IMR-90 (cell line): ENCODE measurements around the gene R3HDM4. TPM values are rescaled to one million over a fixed set of nuclear protein-coding genes. Genes with fewer than 3 reads are reported as not detected.

Experiments
- ATAC-seq: fragments of 200-7000 bp; cut with Tn5 transposase; 2 replicates; pipeline ENCODE4 v1.9.1; 2020; ENCODE audit warnings: low read depth, mild to moderate bottlenecking, moderate library complexity
- BruUV-seq: library from RNA; stranded (reverse); fragments of 400-500 nt; replicated peaks from 2 replicates; lab custom pipeline; 2021; lab: Mats Ljungman, UMichigan
- CTCF ChIA-PET: fragments of 300-600 bp; formaldehyde crosslinking; extraction: SDS; loops from one replicate; lab custom pipeline; 2021; ENCODE audit warnings: antibody characterized with exemption; lab: Yijun Ruan, JAX
- POLR2A ChIA-PET: fragments of 300-600 bp; sonication (Branson Sonifier 250); formaldehyde crosslinking; loops from one replicate; lab custom pipeline; 2022; ENCODE audit warnings: antibody characterized with exemption; ENCODE audit not compliant: unreplicated experiment; lab: Charles Lee
- DNase-seq: peaks from one replicate; pipeline ENCODE4 v3.0.0; 2013
- H2AFZ ChIP-seq: replicated peaks from 2 replicates; pipeline ENCODE3; 2013; ENCODE audit warnings: low read length, mild to moderate bottlenecking; ENCODE audit not compliant: poor library complexity
- H2AK5ac ChIP-seq: 2 replicates; pipeline ENCODE4 v1.6.1; 2013; ENCODE audit warnings: low read depth, low read length, inconsistent platforms
- H2AK9ac ChIP-seq: replicated peaks from 2 replicates; pipeline ENCODE3; 2013; ENCODE audit warnings: mild to moderate bottlenecking, low read depth, low read length, moderate library complexity; ENCODE audit not compliant: poor library complexity
- H2BK120ac ChIP-seq: 2 replicates; pipeline ENCODE4 v1.6.1; 2013; ENCODE audit warnings: low read depth, low read length, inconsistent platforms
- H2BK15ac ChIP-seq: 3 replicates; pipeline ENCODE4 v1.6.1; 2013; ENCODE audit warnings: low read depth, low read length, inconsistent platforms
- H2BK20ac ChIP-seq: 2 replicates; pipeline ENCODE4 v1.6.1; 2013; ENCODE audit warnings: low read depth, mild to moderate bottlenecking, inconsistent platforms, low read length, moderate library complexity
- H2BK5ac ChIP-seq: 2 replicates; pipeline ENCODE4 v1.6.1; 2013; ENCODE audit warnings: mild to moderate bottlenecking, low read depth, low read length, inconsistent platforms; ENCODE audit not compliant: poor library complexity, severe bottlenecking
- H3K14ac ChIP-seq: replicated peaks from 2 replicates; pipeline ENCODE4 v1.6.1; 2013; ENCODE audit warnings: low read depth, low read length, inconsistent platforms
- H3K18ac ChIP-seq: 2 replicates; pipeline ENCODE4 v1.6.1; 2013; ENCODE audit warnings: low read depth, low read length, control low read depth
- H3K23ac ChIP-seq: 2 replicates; pipeline ENCODE4 v1.6.1; 2013; ENCODE audit warnings: low read depth, low read length, inconsistent platforms
- H3K27ac ChIP-seq: 2 replicates; pipeline ENCODE4 v1.5.1; 2013; ENCODE audit warnings: mild to moderate bottlenecking, control low read depth, low read length; ENCODE audit not compliant: insufficient read depth
- H3K27me3 ChIP-seq: 2 replicates; pipeline ENCODE4 v1.6.1; 2013; ENCODE audit warnings: low read length; ENCODE audit not compliant: control insufficient read depth, insufficient read depth
- H3K36me3 ChIP-seq: 2 replicates; pipeline ENCODE4 v1.6.1; 2013; ENCODE audit warnings: low read length, mixed read lengths; ENCODE audit not compliant: control insufficient read depth, insufficient read depth
- H3K4ac ChIP-seq: 2 replicates; pipeline ENCODE4 v1.6.1; 2013; ENCODE audit warnings: low read depth, low read length, inconsistent platforms
- H3K4me1 ChIP-seq: 2 replicates; pipeline ENCODE4 v1.6.1; 2013; ENCODE audit warnings: low read length, mixed read lengths; ENCODE audit not compliant: control insufficient read depth, insufficient read depth
- H3K4me2 ChIP-seq: 2 replicates; pipeline ENCODE4 v1.6.1; 2013; ENCODE audit warnings: low read depth, mild to moderate bottlenecking, control low read depth, low read length, moderate library complexity
- H3K4me3 ChIP-seq: 2 replicates; pipeline ENCODE4 v1.5.1; 2013; ENCODE audit warnings: low read depth, mild to moderate bottlenecking, control low read depth, low read length, moderate library complexity; ENCODE audit not compliant: insufficient read depth
- H3K56ac ChIP-seq: 2 replicates; pipeline ENCODE4 v1.6.1; 2013; ENCODE audit warnings: low read length, inconsistent platforms; ENCODE audit not compliant: insufficient read depth; ENCODE audit errors: extremely low read depth
- H3K79me1 ChIP-seq, 2 experiments: 2 replicates each; pipeline ENCODE4 v1.6.1; 2013; ENCODE audit warnings: low read length in 2 of 2, inconsistent platforms in 1 of 2, low read depth in 1 of 2
- H3K9ac ChIP-seq: 2 replicates; pipeline ENCODE4 v1.6.1; 2013; ENCODE audit warnings: low read depth, low read length, control low read depth
- H3K9me1 ChIP-seq: 2 replicates; pipeline ENCODE4 v1.6.1; 2013; ENCODE audit warnings: low read length, inconsistent platforms; ENCODE audit not compliant: insufficient read depth
- H3K9me3 ChIP-seq: 2 replicates; pipeline ENCODE4 v1.6.1; 2013; ENCODE audit warnings: low read length; ENCODE audit not compliant: control insufficient read depth, insufficient read depth
- H4K20me1 ChIP-seq: 2 replicates; pipeline ENCODE4 v1.6.1; 2013; ENCODE audit warnings: low read length, inconsistent platforms; ENCODE audit not compliant: insufficient read depth
- H4K5ac ChIP-seq: 2 replicates; pipeline ENCODE4 v1.6.1; 2013; ENCODE audit warnings: mild to moderate bottlenecking, low read depth, low read length, control low read depth
- H4K8ac ChIP-seq, 2 experiments: 2 replicates each; pipeline ENCODE4 v1.6.1; 2013; ENCODE audit warnings: low read depth in 2 of 2, low read length in 2 of 2, control low read depth in 1 of 2, inconsistent platforms in 1 of 2
- H4K91ac ChIP-seq: 2 replicates; pipeline ENCODE4 v1.6.1; 2013; ENCODE audit warnings: low read depth, low read length, inconsistent platforms; ENCODE audit not compliant: insufficient read depth
- BHLHE40 ChIP-seq: fragments of 150-350 bp; IDR thresholded peaks from 2 replicates; pipeline ENCODE4 v1.6.1; 2016; ENCODE audit warnings: mild to moderate bottlenecking, low read depth, low read length
- CEBPB ChIP-seq: IDR thresholded peaks from 2 replicates; pipeline ENCODE4 v1.6.1; 2012; ENCODE audit warnings: low read depth, low read length, improper control_type of control experiment
- CHD1 ChIP-seq: IDR thresholded peaks from 2 replicates; pipeline ENCODE4 v1.6.1; 2012; ENCODE audit warnings: low read depth, low read length, improper control_type of control experiment
- FOS ChIP-seq: fragments of 150-350 bp; IDR thresholded peaks from 2 replicates; pipeline ENCODE4 v1.6.1; 2016; ENCODE audit warnings: low read depth, low read length
- MAZ ChIP-seq: IDR thresholded peaks from 2 replicates; pipeline ENCODE4 v1.6.1; 2012; ENCODE audit warnings: low read depth, mild to moderate bottlenecking, low read length, improper control_type of control experiment, moderate library complexity, borderline replicate concordance
- MXI1 ChIP-seq: IDR thresholded peaks from 2 replicates; pipeline ENCODE4 v1.6.1; 2012; ENCODE audit warnings: low read depth, mild to moderate bottlenecking, low read length, moderate library complexity, borderline replicate concordance
- NFE2L2 ChIP-seq: fragments of 150-350 bp; IDR thresholded peaks from 2 replicates; pipeline ENCODE4 v1.6.1; 2016; ENCODE audit warnings: low read depth, mild to moderate bottlenecking, low read length
- POLR2A ChIP-seq: IDR thresholded peaks from 2 replicates; pipeline ENCODE4 v1.6.1; 2012; ENCODE audit warnings: mild to moderate bottlenecking, low read depth, low read length
- RAD21 ChIP-seq: IDR thresholded peaks from 2 replicates; pipeline ENCODE4 v1.6.1; 2012; ENCODE audit warnings: low read length, improper control_type of control experiment
- RCOR1 ChIP-seq: IDR thresholded peaks from 2 replicates; pipeline ENCODE4 v1.6.1; 2012; ENCODE audit warnings: mild to moderate bottlenecking, low read length, improper control_type of control experiment; ENCODE audit not compliant: insufficient replicate concordance
- RFX5 ChIP-seq: IDR thresholded peaks from 2 replicates; pipeline ENCODE4 v1.8.0; 2012; ENCODE audit warnings: low read depth, mild to moderate bottlenecking, low read length, moderate library complexity
- SMC3 ChIP-seq: fragments of 150-350 bp; IDR thresholded peaks from 2 replicates; pipeline ENCODE4 v1.6.1; 2016; ENCODE audit warnings: low read depth, mild to moderate bottlenecking, antibody characterized with exemption, low read length, moderate library complexity
- USF2 ChIP-seq: fragments of 150-350 bp; IDR thresholded peaks from 2 replicates; pipeline ENCODE4 v1.6.1; 2017; ENCODE audit warnings: mild to moderate bottlenecking, antibody characterized with exemption, low read length, low read depth
- WGBS, 2 experiments: methylation state at CpG; one replicate each; pipeline versions ENCODE4 v1.1.5 to v1.1.7; 2013; ENCODE audit warnings: missing lambda C conversion rate in 2 of 2; ENCODE audit not compliant: insufficient read length in 1 of 2; ENCODE audit errors: extremely low coverage in 2 of 2; 5-methylcytosine and 5-hydroxymethylcytosine counted together
- dilution Hi-C: fragments of 300-500 bp; cut with HindIII; formaldehyde crosslinking; loops from one replicate; pipeline ENCODE4 v1.14.3; 2018; ENCODE audit warnings: low sequenced_read_pairs; ENCODE audit not compliant: unreplicated experiment
- in situ Hi-C: fragments of 300-500 bp; cut with MboI; formaldehyde crosslinking; loops from 3 replicates; pipeline ENCODE4 v1.14.3; 2019; ENCODE audit warnings: low sequenced_read_pairs, inconsistent platforms, mixed read lengths
- intact Hi-C: fragments of 100-400 bp; cut with micrococcal nuclease; formaldehyde crosslinking; loops from 2 replicates; pipeline ENCODE4 v1.10.0; 2022
- polyA plus RNA-seq, 3 experiments: library from polyadenylated mRNA; depleted of rRNA; stranded (reverse); fragments of >200 nt; gene quantifications; 2 replicates each; pipeline ENCODE4 v1.2.3, GENCODE V29; 2012; ENCODE audit warnings: low replicate concordance in 1 of 3
- total RNA-seq: library from RNA; depleted of rRNA; stranded (reverse); fragments of >200 nt; gene quantifications from 2 replicates; pipeline ENCODE4 v1.2.3, GENCODE V29; 2012
- TF ChIP-seq, protein P1 (sequence below): fragments of 150-350 bp; IDR thresholded peaks from 2 replicates; pipeline ENCODE4 v1.6.1; 2016; ENCODE audit warnings: low read depth, mild to moderate bottlenecking, low read length, moderate library complexity, borderline replicate concordance
- TF ChIP-seq, protein P2 (sequence below): conservative IDR thresholded peaks from 2 replicates; pipeline ENCODE4 v1.5.1; 2012; ENCODE audit warnings: mild to moderate bottlenecking, low read depth, low read length, improper control_type of control experiment

The R3HDM4 gene
- total and polyA plus RNA-seq, 2 of the 4 experiments (the other 2 are of a cell fraction) = 9.0 to 51.5 TPM

- no peak overlapping the region for H3K4ac ChIP-seq
- no peak overlapping the region for H2BK120ac ChIP-seq
- H2BK5ac ChIP-seq = no peak overlapping the region
- no peak overlapping the region for H3K9ac ChIP-seq
- BruUV-seq = no TSS peak
- no peaks in the 10 kb centered on the region for H3K27me3 ChIP-seq
- H3K4me3 ChIP-seq = no peak overlapping the region
- 0 out of 2 replicates have a peak, but pooled peaks cover 2% of the 10 kb centered on the region for H3K9me1 ChIP-seq
- H4K8ac ChIP-seq = no peak overlapping the region
- no peak overlapping the region for H2AFZ ChIP-seq
- dilution Hi-C loops = no loop called here
- no peak overlapping the region for H2AK5ac ChIP-seq
- H3K4me2 ChIP-seq = no peak overlapping the region
- no peak overlapping the region for H2BK20ac ChIP-seq
- no peak overlapping the region for H3K27ac ChIP-seq
- ATAC-seq (no peak), DNase-seq (no peak)
- ChIA-PET CTCF (no interaction called here), POLR2A (no interaction called here)
- H3K18ac ChIP-seq = no peak overlapping the region
- H3K23ac ChIP-seq = no peak overlapping the region
- intact Hi-C loops = no loop called here
- peaks cover 14% of the 10 kb centered on the region for H3K4me1 ChIP-seq
- no peak overlapping the region for H4K91ac ChIP-seq
- H3K79me1 ChIP-seq = peaks cover 12 to 70% of the 10 kb centered on the region in 2 experiments
- no peak overlapping the region for H3K14ac ChIP-seq
- H3K36me3 ChIP-seq = peaks cover 26% of the 10 kb centered on the region; the same call in 1 of the 2 replicates
- WGBS, 2 experiments = 92% methylated on average over 31 of the region's 47 CpGs; no CpG with 5 or more reads in 1 of the 2 experiments
- H3K9me3 ChIP-seq = no peaks in the 10 kb centered on the region
- in situ Hi-C loops = no loop called here
- no peak overlapping the region for H2BK15ac ChIP-seq
- peaks cover 59% of the 10 kb centered on the region for H4K20me1 ChIP-seq
- H3K56ac ChIP-seq = no peak overlapping the region
- no peak overlapping the region for H2AK9ac ChIP-seq
- no peak overlapping the region for H4K5ac ChIP-seq
- TF ChIP-seq USF2 (no peak), NFE2L2 (no peak), RFX5 (no peak), RCOR1 (no peak), FOS (no peak), CHD1 (no peak), MXI1 (no peak), MAZ (no peak), SMC3 (no peak), RAD21 (no peak), POLR2A (no peak), BHLHE40 (no peak), CEBPB (no peak)
- TF ChIP-seq, protein P1, sequence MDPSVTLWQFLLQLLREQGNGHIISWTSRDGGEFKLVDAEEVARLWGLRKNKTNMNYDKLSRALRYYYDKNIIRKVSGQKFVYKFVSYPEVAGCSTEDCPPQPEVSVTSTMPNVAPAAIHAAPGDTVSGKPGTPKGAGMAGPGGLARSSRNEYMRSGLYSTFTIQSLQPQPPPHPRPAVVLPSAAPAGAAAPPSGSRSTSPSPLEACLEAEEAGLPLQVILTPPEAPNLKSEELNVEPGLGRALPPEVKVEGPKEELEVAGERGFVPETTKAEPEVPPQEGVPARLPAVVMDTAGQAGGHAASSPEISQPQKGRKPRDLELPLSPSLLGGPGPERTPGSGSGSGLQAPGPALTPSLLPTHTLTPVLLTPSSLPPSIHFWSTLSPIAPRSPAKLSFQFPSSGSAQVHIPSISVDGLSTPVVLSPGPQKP = no peak
- TF ChIP-seq, protein P2, sequence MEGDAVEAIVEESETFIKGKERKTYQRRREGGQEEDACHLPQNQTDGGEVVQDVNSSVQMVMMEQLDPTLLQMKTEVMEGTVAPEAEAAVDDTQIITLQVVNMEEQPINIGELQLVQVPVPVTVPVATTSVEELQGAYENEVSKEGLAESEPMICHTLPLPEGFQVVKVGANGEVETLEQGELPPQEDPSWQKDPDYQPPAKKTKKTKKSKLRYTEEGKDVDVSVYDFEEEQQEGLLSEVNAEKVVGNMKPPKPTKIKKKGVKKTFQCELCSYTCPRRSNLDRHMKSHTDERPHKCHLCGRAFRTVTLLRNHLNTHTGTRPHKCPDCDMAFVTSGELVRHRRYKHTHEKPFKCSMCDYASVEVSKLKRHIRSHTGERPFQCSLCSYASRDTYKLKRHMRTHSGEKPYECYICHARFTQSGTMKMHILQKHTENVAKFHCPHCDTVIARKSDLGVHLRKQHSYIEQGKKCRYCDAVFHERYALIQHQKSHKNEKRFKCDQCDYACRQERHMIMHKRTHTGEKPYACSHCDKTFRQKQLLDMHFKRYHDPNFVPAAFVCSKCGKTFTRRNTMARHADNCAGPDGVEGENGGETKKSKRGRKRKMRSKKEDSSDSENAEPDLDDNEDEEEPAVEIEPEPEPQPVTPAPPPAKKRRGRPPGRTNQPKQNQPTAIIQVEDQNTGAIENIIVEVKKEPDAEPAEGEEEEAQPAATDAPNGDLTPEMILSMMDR = no peak
These were observed 34.9 kb upstream of the R3HDM4 start for GRCh38 chr19:947707-948539.
